Measurements from ENCODE around the gene CNKSR3.
A peak's percentile ranks its signal among the peaks of the same experiment; 100 is the strongest.

CNKSR3 gene

DNA sequence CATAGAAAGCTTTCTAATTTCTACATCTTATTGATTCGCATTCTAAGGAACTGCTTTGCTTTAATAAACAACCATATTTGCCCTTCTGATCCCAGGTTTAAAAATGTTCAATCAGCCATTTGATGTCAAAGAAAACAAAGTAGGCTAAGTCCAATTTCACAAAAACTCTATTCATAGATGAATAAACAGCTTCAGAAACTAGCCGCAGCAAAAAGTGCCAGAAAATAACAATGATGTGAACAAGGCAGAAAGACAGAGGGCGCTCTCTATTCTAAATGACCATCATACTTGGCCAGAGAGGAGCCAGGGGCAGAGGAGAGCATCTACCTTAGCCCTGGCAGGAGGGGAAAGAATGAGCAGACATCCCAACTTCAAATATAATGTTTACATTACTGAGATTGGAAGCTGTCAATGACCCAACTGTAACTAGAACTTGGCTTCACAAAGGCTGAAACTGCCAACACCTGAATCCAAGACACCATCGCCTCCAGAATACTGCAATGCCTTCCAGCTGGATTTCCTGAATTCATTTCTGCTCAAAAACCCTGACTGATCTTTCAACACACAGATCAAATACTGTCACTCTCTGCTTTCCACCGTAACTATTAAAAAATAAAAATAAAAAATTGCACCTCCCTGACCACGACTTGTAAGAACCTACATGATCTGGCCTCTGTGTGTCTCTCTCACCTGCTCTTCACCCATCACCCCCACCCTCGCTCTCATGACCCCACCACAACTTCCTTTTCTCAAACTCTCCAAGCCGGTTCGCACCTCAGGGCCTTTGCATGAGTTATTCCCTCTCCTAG lies 9.5 kb downstream of the CNKSR3 start:
- DNase-seq = no peak

DNA sequence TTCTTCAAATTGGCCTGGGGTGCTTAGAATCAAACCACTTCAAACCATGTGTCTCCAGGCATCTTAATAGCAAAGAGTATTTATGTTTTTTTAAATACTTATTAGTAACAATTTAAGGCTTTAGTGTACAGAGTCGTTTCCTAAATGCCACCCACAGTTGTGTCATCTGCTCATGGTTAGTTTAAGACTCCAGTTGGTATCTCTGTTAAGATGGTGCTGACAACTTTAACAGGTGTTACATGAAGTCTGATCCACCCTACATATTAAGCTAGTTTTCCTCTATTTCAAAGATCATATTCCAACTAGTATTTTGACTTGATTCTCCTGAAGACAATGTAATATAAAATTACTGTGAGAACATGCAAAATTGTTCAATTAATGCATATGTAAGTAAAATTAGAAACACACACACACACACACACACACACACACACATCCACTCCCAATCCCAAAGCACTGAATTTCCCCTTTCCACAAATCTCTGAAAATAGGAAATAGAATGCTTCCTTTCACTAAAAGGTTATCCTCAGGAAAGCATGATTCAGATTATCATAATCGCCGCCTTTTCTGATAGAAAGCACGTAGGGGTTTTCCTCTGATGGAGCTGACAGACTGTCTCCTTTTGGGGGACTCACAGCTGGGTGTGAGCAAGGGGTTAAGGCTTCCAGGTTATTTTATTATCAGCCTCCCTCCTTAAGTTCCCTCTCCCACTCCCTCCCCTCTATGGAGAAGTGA lies 10.5 kb downstream of the CNKSR3 start:
- no peak for DNase-seq

DNA sequence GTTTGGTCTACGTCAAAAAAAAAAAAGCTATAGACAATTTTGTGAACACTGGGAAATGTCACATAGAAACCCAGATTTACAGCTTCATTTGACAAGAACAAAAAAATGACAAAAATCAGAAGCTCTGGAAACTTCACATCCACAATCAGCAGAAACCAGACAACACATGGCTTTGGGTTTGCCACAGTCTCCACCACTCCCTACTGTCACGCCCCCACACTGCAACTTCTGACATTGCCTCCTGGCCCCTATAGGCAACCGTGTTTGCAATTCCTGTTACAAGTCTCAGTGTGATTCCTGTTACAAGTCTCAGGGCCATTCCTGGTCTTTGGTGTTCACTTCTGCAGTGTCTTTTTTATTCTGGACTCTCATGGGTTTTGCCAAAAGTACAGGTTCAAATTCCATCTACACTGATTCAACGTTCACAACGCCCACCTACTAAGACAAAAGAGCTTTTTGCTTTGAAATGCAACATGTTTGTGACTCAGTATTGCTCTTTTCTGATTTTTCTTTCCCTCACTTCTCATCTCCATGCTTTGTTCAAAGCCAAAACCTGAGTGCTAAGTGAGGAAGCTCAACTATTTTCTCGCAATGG lies 12.0 kb downstream of the CNKSR3 start:
- DNase-seq = no peak

DNA sequence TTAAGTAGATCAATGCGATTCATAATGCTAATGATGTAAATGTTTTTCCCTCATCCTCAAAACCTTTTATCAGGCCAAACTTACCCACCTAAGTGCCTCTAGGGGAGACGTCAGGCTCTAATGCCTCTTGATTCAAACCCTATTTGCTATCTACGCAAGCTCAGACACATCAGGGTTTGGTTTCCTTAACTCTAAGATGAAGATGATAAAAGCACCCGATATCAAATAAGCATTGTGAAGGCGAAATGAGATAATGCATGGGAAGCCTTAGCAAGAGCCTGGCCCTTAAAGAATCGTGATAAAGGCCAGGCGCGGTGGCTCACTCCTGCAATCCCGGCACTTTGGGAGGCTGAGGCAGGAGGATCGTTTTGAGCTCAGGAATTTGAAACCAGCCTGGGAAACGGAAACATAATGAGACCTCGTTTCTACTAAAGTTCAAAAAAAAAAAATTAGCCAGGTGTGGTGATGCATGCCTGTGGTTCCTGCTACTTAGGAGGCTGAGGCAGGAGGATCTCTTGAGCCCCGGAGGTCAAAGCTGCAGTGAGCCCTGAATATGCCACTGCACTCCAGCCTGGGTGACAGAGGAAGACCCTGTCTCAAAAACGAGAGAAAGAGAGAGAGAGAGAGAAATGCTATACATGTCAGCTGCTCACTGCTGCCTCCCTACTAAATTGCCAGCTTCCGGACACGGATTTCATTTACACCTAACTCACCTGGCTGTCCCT lies 13.5 kb downstream of the CNKSR3 start:
- DNase-seq = no peak

DNA sequence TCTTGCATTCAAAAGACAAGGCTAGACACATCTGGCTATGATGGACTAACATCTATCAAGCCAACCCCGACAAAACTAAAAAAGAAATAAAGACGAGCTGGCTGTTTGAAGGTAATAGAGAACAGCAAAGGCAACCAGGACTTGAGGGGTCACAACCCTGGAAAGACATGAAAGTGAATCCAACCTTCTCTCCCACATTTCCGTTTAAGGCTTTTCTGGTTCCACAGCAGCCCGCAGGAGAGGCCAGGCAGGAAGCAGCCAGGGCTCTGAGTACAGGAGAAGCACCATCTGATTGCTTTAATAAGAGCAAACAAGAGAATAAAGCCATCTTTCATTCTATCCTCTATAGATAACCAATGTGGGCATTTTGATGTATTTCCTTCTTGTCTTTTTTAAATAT lies 14.3 kb downstream of the CNKSR3 start:
- no peak for DNase-seq

DNA sequence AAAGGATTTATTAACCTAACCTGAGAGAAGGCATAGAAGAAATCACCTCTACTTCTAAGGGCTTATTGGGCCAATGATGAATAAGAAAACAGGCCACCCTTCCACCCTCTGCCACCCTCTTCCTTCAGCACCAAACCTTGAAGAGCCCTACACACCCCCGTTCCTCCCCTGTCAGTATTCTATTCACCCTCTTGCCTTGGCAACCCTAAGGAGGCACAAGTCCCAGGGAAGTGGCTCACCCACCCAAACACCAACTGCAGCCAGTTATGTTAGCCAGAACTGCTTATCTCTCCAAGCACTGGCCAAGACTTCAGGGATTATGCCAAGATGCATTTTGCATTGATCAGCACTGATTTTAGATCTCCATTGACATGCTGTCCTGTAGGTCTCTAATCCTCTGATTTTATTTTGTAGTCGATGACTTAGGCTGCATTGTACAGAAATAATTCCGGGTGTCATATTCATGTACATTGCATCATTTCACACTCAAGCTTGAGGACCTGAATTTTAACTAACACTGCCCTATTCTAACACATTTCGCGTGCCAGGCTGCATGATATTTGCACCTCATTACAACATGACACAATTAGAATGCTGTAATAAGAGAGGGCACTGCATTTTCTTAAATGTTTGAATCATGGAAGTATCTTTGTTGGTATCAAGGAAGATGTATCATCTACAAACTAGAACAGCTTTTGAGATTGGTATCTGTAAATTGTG lies 15.7 kb downstream of the CNKSR3 start:
- DNase-seq = no peak

DNA sequence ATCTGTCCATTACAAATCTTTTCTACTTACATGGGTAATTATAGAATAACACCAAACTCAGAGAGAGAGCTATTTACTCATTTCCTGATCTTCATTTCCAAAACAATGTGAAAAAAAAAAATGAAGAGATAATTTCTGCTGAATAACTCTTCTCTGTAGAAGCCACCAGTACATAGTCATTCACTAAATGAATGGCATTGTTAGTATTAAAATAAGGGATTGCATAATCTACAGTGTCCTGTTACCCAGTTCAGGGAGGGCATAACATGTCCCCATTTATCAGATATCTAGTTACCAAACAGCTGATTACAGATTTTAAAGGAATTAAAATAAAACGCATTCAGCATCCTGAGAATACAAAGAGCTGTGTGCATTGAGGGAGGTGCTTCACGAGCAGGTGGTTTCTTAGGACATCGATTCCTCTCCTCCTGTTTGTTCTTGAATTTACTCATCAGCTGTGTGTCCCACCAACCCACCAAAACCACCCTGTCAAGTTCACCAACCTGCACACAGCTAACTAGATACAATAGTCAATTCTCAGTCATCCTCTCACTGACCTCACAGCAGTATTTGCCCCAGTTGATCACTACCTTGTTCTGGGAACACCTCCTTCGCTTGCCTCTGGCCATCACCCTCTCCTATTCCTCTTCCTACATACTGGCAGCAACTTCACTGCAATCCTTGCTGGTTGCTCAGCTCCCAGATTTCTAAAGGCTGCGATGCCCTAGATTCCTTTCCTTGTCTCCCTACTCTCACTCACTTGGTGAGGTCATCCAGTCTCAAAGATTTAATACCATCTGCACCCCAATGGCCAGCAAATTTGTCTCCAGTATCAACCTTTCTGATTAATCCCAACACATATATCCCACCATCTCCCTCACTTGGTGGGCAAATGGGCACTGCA lies 18.7 kb downstream of the CNKSR3 start:
- no peak for DNase-seq

DNA sequence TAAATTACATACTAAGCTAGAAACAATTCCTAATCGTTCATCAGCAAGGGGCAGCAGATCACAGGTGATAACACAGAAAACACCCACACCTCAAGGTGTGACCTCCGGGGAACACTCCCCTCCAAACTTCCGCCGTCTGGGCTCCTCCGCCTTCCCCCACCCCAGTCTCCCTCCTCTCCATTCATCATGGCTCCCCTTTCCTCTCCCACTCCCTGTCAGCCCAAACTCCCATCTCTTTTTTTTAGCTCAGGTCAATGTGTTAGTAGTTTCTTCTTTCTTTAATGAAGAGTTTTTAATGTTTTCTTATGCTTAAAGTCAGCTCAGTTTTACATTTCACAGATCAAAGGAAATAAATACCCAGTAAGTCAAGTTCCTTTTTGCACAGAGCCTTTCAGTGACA lies 20.7 kb downstream of the CNKSR3 start:
- DNase-seq = no peak

DNA sequence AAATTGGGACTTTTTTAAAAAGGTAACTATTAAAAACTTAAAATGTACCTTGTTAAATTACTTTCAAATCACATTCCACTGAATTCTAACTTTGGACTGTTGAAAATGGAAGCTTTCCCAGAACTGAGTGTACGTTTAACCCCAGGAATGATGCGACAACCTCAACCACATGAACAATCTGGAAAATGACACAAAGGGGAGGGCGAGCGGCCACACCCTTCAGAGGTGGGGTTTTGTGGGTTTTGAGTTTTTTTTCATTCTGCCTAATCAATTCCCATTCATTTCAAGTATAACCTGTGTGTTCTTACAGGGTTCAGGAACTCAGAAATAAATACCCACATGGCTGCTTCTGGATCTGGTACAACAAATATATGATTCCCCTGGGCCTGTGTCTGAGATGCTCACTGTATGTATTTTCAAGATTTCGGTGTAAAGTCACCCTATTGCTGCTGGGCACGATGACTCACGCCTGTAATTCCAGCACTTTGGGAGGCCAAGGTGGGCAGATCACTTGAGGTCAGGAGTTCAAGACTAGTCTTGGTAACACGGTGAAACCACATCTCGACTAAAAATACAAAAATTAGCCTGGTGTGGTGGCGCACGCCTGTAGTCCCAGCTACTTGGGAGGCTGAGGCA lies 21.6 kb downstream of the CNKSR3 start:
- peak; percentile 81 for DNase-seq

DNA sequence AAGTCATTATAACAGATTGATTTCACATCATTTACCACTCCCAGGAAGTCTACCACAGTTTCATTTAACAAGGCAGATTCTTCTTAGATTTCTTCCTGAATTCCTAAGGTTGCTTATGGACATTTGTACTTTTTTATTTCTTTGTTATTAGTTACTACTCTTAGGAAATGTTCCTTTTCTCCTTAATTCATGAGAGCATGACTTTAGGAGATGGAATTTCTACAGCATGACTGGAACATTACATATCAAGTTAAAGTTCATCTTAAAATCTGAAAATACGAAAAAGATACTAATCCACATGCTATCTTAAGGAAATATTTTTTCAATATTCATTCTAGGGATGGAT lies 22.3 kb downstream of the CNKSR3 start:
- peak; percentile 43 for DNase-seq

DNA sequence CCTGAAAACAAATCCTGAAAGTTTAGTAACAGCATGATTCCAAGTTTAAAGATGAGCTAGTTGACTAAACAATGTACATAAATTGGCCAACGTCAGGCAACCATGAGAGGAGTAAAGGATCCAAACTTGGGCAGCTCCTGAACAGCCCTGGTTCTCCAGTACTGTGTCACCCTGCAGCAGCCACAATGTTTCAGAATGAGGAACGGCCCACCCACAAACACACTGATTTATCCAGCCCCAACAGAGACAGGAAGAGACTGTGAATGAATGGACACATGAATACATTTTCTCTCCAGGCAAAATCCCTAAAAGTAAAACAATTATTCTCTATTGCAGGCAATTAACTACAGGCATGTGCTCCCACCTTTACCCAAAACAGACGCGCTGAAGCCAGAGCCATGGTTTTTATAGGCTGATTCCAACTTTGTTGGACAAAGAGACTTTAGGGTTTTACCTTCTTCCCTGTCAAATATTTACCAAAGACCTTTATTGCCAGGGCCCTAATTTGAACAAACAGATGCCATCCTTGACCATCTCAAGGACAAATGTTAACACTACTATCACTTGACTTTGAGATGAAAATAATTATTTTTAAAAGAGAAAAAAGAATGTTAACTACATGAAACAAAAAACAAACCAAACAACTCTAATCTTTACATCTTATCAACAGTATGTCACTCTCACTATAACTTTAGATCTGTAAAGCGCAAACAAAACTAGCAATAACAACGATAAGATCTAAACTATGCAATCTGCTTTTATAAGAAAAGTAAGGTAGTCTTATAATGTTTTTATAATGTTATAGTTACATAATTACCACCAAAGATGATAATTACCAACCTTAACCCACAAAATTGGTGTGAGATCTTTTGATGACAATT lies 22.9 kb downstream of the CNKSR3 start:
- DNase-seq = peak; percentile 43

DNA sequence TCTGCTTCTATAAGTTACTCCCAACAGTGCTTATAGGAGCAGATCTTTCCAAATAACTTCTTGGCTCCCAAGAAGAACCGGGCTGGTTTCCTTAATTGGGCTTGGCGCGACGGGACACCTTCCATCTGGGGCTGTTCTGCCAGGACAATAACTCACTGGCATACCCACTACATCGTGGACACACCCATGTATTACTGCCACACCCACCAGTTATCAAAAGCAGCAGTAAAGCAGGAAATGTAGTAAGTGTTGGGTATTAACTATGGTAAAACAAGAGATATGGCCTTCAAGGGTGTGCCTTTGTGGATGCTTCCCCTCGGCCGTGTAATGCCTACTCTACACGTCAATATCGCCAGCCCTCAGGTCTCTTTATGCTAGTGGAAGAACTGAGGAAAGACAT lies 24.7 kb downstream of the CNKSR3 start:
- DNase-seq = no peak

DNA sequence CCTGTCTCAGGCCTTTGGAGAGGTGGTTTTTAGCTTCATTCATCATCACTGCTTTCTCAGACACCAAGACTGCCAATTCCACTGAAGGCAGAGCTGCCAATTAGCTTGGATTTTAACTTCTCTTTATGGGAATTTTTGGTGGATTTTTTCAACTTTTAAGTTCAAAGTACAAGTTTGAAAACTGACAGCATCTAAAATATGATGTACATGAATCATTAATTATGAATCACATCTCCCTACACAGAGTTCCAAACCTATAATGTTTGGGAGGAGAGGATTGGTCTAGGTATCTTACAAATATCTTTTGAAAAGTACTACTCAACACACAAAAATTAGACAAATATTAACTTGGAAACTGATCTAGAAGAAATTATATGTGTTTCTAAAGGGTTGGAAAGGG lies 25.5 kb downstream of the CNKSR3 start:
- DNase-seq = peak; percentile 62

DNA sequence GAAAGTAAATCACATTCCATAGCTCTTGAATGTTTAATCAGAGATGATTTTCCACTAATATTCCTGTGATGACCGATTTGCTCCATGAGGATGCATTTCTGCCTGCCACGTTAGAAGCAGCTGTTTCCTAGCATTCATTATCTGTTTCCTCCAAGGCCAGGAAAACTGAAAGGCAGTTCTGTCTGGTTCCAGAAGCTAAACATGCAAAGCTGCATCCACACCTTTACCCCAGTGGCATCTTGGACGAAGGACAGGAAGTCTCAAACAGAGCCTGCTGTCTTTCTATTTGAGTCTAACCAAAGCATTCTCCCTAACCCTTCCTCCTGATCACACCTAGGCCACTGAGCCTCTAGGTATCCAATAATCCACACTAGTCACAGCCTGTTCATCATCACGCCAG lies 27.6 kb downstream of the CNKSR3 start:
- no peak for DNase-seq

DNA sequence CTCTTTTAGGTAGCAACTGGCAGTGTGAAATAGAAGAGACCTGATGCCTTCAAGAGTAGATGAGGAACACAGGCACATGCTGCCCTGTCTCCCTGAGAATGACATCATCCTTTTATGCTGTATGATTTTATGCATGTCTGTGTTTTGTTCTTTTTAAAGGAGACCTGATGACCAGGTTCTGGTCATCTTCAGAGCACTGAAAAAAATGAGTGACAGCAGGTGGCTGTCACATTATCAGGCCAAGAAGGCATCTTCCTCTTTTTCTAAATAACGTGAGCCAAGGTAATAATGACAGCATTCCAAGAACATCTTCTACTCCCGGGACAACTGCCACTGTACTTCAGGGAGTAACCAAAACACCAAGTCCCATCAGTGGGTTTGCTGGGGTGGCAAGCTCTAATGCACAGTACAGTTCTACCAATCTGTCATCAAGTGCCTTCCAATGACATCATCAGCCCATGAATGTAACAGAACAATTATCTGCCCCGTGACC lies 28.9 kb downstream of the CNKSR3 start:
- DNase-seq = no peak

DNA sequence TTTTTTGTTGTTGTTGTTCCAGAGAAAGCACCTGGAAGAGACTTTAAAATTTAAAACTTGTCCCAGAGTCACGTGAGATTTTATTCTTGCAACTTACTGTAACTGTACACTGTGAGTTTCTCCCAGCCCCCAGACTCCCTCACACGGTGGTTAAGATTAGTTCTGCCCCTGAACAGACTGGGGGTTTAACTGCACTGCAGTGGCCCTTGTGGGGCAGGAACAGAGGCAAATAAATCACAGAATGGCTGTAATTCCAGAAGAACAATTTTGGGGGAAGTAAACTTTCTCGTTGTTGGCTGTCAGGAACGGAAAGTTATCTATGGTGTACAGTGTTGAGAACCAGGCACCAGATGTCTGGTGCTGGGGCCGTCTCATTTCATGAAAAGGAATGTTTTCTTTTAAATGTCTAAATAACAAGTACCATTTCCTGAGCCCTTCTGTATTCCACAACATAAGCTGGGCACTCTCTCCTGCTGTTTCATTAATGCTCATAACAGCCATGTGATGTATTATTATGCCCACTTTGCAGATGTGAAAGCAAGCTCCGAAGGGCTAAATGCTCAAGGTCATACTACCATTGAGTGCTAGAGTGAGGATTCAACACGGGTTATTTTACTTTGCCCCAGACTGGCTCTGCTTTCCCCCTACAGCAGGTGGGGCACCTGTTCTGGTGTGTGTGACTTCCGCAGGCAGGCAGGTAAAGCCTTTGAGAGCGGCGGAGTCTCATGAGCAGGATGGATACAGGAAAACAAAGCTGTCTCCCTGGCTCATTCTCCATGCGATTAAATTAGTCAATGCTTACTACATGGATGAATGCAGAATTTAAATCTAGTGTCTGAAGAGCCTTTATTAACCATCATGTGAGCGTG lies 30.5 kb downstream of the CNKSR3 start:
- peak; percentile 87 for DNase-seq

DNA sequence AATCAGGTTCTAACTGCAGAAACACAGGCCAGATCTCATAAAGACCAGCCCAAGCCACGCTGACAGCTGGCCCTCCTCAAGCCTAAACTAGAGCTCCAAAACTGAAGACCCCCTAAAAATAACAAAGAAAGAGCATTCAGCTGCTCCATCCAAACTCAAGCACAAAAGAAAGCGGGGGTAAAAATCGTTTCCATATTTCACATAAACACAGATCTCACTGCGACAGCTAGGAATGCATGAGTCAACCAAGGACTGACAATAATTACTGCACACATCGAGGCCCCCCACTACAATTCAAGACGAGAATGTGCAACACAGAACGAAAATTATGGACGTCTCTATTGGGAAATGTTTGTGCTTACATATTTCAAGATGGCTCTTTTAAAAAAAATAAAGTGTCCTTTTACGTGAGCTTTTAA lies 31.1 kb downstream of the CNKSR3 start:
- DNase-seq = peak; percentile 92

DNA sequence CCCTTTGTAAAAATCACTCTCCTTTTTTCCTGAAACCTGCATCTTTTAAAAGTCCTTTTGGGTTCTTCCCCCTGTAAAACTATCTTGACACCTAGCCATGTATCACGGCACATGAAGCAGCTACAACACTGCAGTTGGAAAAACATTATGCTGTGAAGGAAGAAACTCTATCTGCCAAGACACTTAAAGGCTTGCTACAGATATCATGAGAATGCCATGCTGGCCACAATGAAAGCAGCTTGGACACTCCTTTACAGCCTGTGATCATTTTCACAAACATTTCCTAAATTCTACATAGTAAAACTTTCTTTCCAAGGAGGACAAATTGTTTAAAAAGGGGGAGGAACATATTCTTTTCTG lies 31.8 kb downstream of the CNKSR3 start:
- DNase-seq = no peak

Data from fibroblast of upper back skin (primary cell).